ENCODE data around the gene BMPER. TPM values are rescaled to one million over a fixed set of nuclear protein-coding genes. Genes with fewer than 3 reads are reported as not detected.

BMPER gene
- total RNA-seq, 1 experiment from 2014 or later, result not detected

- ChIA-PET POLR2A (no interaction called here), CTCF (no interaction called here)
- peak in 1 of 2 experiments; percentile 14 for DNase-seq
- Histone ChIP-seq H3K9me3 (no peaks in the 10 kb centered on the region), H3K27me3 (replicated peaks; ENCODE audit: control insufficient read depth, insufficient read depth, low read length) (no peaks in the 10 kb centered on the region), H3K4me1 (no peaks in the 10 kb centered on the region), H3K36me3 (ENCODE audit: control insufficient read depth, insufficient read depth, low read length) (no peaks in the 10 kb centered on the region), H3K4me3 (ENCODE audit: low read depth, low read length) (no peak overlapping the region)
- peaks cover 2% of the 10 kb centered on the region for H3K27me3 Mint-ChIP-seq (ENCODE audit: insufficient read depth, unreplicated experiment)
- H3K36me3 Mint-ChIP-seq (ENCODE audit: insufficient read depth, unreplicated experiment), result no peaks in the 10 kb centered on the region
- intact Hi-C loops (cut with micrococcal nuclease; ENCODE audit: unreplicated experiment), result loop anchor here (1.0 to 2.0 kb wide), 2 partner anchors 75 to 339 kb away; no protein-coding TSS in a partner anchor
- TF ChIP-seq CTCF (IDR thresholded peaks at IDR 0.05; ENCODE audit: insufficient read depth in 1 of 2, low read depth in 1 of 2, low read length in 1 of 2, severe bottlenecking in 1 of 2, unreplicated experiment in 1 of 2), result peak in 1 of 2 experiments; percentile 53
- peaks cover 8% of the 10 kb centered on the region for H3K9me3 Mint-ChIP-seq (ENCODE audit: unreplicated experiment)
- no peak overlapping the region for H3K27ac Mint-ChIP-seq (ENCODE audit: unreplicated experiment)
- no TSS peak for BruUV-seq (replicated peaks)
- H3K4me3 Mint-ChIP-seq (ENCODE audit: unreplicated experiment), result no peak overlapping the region
- H3K4me1 Mint-ChIP-seq (ENCODE audit: low read depth, unreplicated experiment), result no peaks in the 10 kb centered on the region
Observed at GRCh38 chr7:34091321-34091917, 186.1 kb downstream of the BMPER start.

- no peak for DNase-seq
- H3K4me3 ChIP-seq (ENCODE audit: low read depth, low read length), result no peak overlapping the region
- no peak overlapping the region for H3K4me3 Mint-ChIP-seq (ENCODE audit: unreplicated experiment)
- BruUV-seq (replicated peaks), result no TSS peak
- CTCF ChIA-PET, result no interaction called here
- no peaks in the 10 kb centered on the region for H3K4me1 ChIP-seq
- POLR2A ChIA-PET, result no interaction called here
- no peaks in the 10 kb centered on the region for H3K36me3 ChIP-seq (ENCODE audit: control insufficient read depth, insufficient read depth, low read length)
- no peaks in the 10 kb centered on the region for H3K4me1 Mint-ChIP-seq (ENCODE audit: low read depth, unreplicated experiment)
- no peaks in the 10 kb centered on the region for H3K27me3 ChIP-seq (replicated peaks; ENCODE audit: control insufficient read depth, insufficient read depth, low read length)
- H3K9me3 ChIP-seq, result no peaks in the 10 kb centered on the region
- TF ChIP-seq CTCF (IDR thresholded peaks at IDR 0.05; ENCODE audit: insufficient read depth in 1 of 2, low read depth in 1 of 2, low read length in 1 of 2, severe bottlenecking in 1 of 2, unreplicated experiment in 1 of 2), result no peak
- intact Hi-C loops (cut with micrococcal nuclease; ENCODE audit: unreplicated experiment), result no loop called here
- H3K27ac Mint-ChIP-seq (ENCODE audit: unreplicated experiment), result no peak overlapping the region
- H3K36me3 Mint-ChIP-seq (ENCODE audit: insufficient read depth, unreplicated experiment), result no peaks in the 10 kb centered on the region
- H3K9me3 Mint-ChIP-seq (ENCODE audit: unreplicated experiment), result peaks cover 8% of the 10 kb centered on the region
- H3K27me3 Mint-ChIP-seq (ENCODE audit: insufficient read depth, unreplicated experiment), result peaks cover 2% of the 10 kb centered on the region
Observed at GRCh38 chr7:34093276-34093675, 187.9 kb downstream of the BMPER start.

DNA sequence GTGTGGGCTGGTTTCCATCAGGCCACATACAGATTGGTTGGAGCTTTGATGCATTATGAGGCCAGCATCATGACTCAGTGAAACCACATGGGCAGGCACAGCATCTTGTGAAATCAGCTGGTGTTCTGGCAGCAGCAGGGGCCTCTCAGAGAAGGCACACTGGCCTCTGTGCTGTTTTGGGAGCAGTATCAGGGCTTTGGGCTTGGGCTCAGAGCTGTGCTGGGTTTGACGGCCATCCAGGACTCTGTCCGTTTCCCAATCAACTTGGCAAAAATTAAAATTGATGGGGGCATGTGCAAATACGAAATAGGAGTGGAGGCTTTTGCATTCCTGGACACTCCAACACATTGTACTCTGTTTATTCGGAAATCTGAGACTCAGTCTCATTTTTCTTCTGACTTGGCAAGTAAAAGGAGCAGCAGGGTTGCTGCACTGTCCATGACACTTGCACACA is 190.9 kb downstream of the BMPER start:
- Histone ChIP-seq H3K36me3 (ENCODE audit: control insufficient read depth, insufficient read depth, low read length) (no peaks in the 10 kb centered on the region), H3K4me1 (no peaks in the 10 kb centered on the region), H3K4me3 (ENCODE audit: low read depth, low read length) (no peak overlapping the region), H3K27me3 (replicated peaks; ENCODE audit: control insufficient read depth, insufficient read depth, low read length) (no peaks in the 10 kb centered on the region; the same call in 1 of the 2 replicates), H3K9me3 (no peaks in the 10 kb centered on the region)
- DNase-seq, result no peak
- H3K27me3 Mint-ChIP-seq (ENCODE audit: insufficient read depth, unreplicated experiment), result no peaks in the 10 kb centered on the region
- ChIA-PET CTCF (no interaction called here), POLR2A (no interaction called here)
- peaks cover 8% of the 10 kb centered on the region for H3K9me3 Mint-ChIP-seq (ENCODE audit: unreplicated experiment)
- no peak overlapping the region for H3K4me3 Mint-ChIP-seq (ENCODE audit: unreplicated experiment)
- H3K27ac Mint-ChIP-seq (ENCODE audit: unreplicated experiment), result no peak overlapping the region
- intact Hi-C loops (cut with micrococcal nuclease; ENCODE audit: unreplicated experiment), result no loop called here
- H3K36me3 Mint-ChIP-seq (ENCODE audit: insufficient read depth, unreplicated experiment), result no peaks in the 10 kb centered on the region
- H3K4me1 Mint-ChIP-seq (ENCODE audit: low read depth, unreplicated experiment), result no peaks in the 10 kb centered on the region
- no TSS peak for BruUV-seq (replicated peaks)
- TF ChIP-seq CTCF (IDR thresholded peaks at IDR 0.05; ENCODE audit: insufficient read depth in 1 of 2, low read depth in 1 of 2, low read length in 1 of 2, severe bottlenecking in 1 of 2, unreplicated experiment in 1 of 2), result no peak
